Amniotic stem cell (primary cell): Measurements from ENCODE around the gene MARCHF5.
"Not testable (repeated sequence)": the region's sequence is repeated elsewhere in the genome, so short reads cannot be mapped to it uniquely, and the experiment has no call there.

Experiments used
- DNase-seq: peaks from one replicate; lab custom pipeline; 2025; lab: John Stamatoyannopoulos, UW

The MARCHF5 gene

DNA sequence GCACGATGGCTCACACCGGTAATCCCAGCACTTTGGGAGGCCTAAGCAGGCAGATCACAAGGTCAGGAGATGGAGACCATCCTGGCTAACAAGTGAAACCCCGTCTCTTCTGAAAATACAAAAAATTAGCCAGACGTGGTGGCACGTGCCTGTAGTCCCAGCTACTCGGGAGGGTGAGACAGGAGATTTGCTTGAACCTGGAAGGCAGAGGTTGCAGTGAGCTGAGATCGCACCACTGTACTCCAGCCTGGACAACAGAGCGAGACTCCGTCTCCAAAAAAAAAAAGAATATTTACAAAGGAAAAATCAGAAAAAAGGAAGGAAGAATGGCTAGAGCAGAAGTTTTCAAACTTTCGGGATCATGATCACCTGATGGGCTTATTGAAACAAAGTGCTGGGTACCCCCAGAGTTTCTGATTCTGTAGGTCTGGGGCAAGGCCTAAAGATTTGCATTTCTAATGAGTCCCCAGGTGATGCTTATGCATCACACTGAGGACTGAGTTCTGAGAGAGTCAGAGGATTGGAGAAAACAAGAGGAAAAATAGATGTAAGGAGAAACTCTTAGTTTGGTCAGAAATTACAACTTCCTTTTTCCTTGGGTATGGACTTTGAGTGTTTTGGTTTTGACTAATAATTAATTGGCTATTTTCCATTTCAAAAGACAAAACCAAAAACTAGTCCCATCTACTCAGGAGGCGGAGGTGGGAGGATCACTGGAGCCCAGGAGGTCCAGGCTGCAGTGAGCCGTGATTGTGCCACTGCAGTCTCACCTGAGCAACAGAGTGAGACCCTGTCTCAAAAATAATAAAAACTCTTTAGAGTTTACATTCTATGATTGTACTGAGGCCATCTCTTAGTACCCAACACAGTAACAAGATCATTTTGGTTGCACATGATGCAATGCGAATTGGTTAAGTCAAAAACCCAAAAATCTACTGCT is 14.4 kb downstream of the MARCHF5 start:
- no peak for DNase-seq

DNA sequence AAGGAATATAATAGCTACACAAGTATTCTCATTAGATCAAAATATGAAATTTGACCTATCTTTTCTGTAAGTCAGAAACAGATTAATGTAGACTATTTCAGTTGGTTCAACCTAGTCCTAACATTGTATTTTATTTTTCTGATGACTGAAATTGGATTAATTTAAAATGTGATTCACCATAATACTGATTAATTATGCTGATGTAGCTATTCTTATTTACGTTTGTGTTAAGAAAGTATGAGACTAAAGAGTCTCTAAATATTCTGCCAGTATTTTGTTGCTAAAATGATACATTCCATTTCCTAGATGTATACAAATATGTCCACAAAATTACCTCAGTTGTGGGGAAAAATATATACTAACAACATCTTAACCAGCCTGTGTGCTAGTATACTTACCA is 18.3 kb downstream of the MARCHF5 start:
- no peak for DNase-seq

DNA sequence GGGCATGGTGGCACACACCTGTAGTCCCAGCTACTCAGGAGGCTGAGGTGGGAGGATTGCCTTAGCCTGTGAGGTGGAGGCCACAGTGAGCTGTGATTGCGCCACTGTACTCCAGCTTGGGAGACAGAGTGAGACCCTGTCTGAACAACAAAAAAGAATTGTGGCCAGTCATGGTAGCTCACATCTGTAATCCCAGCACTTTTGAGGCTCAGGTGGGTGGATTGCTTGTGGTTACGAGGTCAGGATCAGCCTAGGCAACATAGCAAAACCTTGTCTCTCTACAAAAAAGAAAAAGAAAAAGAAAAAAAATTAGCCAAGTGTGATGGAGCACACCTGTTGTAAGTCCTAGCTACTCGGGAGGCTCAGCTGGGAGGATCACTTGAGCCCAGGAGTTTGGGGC is 22.8 kb downstream of the MARCHF5 start:
- DNase-seq, result no peak

DNA sequence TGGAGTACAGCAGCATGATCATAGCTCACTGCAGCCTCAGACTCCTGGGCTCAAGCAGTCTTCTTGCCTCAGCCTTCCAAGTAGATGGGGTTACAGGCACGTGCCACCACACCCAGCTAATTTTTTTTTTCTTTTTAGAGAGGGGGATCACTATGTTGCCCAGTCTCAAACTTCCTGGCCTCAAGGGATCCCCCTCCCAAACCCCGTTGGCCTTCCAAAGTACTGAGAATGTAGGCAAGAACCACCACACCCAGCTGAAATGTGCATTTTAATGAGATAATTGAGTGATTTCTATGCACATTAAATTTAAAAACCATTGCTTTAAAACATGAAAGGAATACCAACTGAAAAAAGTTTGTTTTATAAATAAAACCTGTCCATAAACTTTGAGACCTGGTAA is 25.6 kb downstream of the MARCHF5 start:
- no peak for DNase-seq

DNA sequence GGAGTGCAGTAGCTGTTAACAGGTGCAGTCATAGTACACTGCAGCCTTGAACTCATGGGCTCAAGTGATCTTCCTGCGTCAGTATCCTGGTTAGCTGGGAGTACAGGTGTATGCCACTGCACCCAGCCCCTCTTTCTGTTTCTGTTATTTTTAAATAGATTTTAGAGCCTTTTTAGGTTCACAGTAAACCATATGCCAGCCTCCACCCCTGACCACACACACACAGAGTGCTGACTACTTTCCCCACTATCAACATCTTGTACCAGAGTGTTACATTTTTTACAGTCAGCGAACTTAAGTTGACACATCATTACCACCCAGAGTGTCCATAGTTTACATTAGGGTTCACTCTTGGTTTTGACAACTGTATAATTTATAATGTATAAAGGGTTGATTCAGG is 32.1 kb downstream of the MARCHF5 start:
- no peak for DNase-seq

DNA sequence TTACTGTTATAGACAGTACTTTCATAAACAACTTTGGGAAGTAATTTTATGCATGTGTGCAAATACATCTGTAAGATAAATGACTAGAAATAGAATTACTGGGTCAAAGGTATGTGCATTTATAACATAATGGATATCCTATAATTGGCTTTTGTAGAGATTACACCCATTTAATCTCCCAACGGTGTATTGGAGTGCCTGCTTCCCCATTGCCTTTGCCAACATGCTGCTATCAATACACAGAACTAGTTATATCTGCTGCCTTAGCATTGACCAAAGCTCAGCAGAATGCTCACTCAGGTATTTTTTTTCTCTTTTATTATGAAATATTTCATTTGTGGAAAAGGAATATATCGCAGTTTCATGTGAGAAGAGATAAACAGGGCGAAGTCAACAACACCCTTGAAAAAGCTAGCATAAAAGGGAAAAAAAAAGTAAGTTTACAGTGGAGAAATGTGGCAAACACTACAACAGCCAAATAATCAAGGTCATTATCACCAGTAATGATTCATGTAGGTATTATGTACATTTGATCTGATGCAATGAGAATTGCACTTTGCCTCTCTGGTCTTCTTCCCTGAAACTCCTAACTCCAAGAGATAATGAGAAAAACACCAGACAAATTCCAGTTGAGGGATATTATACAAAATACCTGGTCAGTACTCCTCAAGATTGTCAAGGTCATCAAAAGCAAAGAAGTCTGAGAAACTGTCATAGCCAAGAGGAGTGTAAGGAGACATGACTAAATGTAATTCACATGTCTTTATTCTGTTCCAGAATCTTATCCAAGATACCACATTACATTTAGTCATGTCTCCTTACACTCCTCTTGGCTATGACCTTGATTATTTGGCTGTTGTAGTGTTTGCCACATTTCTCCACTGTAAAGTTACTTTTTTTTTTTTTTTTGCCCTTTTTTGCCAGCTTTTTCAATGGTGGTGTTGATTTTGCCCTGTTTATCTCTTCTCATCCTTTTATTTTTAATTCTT is 36.8 kb downstream of the MARCHF5 start:
- DNase-seq, result no peak

DNA sequence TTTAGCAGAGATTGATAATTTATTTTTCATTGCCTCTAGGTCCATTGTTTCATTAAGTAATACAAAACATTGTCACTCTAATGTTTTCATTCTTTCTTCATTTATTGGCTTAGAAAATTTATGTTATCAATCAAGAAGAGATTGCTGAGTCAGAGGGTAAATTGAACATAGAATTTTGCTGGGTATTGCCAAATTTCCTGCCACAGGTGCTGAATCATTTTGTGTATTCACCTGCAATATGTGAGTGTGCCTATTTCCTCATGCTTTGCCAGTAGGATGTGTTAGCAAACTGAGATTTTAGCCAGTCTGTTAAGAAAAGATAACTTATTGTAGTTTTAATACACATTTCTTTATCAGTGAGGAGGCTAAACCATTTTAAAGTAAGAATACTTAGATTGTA is 38.0 kb downstream of the MARCHF5 start:
- no peak for DNase-seq

DNA sequence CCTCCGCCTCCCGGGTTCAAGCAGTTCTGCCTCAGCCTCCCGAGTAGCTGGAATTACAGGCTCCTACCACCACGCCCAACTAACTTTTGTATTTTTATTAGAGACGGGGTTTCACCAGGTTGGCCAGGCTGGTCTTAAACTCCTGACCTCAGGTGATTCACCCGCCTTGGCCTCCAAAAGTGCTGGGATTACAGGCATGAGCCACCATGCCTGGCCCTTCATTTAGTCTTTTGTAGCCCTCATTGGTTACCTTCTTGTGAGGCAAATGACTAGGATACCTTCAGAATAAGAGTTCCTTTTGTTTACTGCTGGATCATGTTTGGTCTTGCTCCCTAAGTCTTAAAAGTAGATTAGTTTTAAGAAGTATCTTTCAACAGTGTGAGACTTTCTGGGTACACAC is 39.0 kb downstream of the MARCHF5 start:
- DNase-seq, result not testable (repeated sequence)

DNA sequence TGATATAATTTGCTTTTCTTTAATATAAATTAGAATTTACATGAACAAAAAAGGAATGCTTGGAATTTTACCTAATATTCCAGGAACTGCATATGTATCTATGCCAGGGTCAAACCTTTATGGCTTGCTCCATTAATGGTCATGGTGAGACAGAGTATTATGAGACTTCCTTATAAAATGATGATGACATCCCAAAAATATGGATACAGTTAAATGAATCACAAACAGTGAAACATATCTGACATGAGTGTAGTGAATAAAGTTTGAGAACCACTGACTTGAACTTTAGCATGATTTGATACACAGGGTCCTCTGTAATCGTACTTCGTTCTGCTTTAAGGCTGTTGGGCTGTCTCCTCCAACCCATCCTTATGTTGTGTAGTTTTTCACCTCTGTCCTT is 51.8 kb downstream of the MARCHF5 start:
- DNase-seq, result no peak

DNA sequence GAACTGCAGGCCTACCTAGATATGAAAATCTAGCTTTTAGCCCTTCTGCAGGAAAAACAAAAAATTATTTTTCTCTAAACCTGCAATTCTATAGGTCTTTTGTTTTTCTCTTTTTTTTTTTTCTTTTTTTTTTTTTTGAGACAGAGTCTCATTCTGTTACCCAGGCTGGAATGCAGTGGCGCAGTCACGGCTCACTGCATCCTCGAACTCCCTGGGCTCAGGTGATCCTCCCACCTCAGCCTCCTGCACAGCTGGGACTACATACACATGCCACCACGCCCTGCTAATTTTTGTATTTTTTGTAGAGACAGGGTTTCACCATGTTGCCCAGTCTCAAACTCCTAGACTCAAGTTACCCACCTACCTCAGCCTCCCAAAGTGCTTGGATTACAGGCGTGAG is 54.6 kb downstream of the MARCHF5 start:
- not testable (repeated sequence) for DNase-seq

DNA sequence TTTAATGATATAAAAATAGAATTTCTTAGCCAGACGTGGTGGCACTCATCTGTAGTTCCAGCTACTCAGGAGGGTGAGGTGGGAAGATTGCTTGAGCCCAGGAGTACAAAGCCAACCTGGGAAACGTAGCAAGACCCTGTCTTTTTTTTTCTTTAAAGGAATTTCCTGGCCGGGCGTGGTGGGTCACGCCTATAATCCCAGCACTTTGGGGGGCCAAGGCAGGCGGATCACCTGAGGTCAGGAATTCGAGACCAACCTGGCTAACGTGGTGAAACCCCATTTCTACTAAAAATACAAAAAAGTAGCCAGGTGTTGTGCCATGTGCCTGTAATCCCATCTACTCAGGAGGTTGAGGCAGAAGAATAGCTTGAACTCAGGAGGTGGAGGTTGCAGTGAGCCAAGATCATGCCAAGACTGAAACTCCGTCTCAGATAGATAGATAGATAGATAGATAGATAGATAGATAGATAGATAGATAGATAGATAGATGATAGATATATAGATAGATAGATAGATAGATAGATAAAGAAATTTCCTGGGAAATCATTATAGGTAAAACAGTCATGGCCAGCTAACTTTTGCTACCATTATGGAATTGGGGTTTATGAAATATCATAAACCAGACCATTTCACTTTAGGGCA is 56.2 kb downstream of the MARCHF5 start:
- not testable (repeated sequence) for DNase-seq

DNA sequence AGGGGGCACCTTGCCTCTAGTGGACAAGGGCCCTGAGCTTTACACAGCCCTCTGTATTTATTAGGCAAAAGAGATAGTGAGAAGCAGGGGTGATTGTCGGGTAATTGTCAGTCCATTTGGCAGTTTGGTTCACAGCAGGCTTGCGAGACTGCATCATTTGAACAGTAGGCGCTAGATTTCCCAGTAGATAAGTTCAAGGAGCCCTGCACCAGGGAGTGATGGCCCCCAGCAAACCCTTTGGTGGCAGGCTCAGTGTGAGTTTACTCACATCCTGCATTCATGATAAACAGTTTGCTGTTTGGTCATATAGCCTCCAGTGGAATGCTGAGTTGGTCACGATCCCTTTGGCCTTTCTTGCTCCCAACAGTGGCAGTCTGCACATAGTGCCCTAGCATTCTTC is 59.4 kb downstream of the MARCHF5 start:
- no peak for DNase-seq

DNA sequence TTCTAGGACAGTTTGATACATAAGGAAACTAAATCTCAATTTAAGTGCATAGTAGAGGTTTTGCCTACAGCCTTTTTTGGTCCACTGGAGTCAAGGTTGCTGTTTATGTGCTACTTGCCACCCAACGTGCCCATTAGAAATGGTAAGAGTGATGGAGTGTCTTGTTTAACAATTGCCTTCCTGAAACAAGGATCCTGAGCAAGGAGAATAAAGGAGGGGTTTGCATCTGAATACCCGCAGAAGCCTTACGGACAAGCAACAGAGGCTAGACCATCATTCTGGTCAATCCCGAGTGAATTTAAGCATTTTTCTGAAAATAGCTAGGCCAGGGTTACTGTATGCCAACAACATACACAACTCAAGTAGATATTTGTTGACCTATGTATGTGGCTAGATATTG is 63.6 kb downstream of the MARCHF5 start:
- no peak for DNase-seq

DNA sequence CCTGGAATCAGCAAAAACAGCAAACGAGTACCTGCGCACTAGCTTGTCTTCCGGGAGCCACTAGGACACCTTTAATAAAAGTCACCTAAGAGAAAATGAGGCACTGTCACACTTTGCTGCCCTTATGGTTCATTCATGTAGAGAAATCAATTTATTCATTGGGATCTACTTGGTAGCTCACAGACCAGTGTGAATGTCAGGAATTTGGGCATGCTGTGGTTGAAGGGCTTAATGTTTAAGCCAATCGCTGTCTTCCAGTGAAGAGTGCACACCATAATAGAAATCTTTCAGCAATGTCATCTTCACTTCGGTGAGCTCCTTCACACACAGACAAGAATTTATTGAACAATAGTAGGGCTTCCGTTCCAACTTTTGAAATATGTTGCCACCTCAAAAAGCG is 65.1 kb downstream of the MARCHF5 start:
- DNase-seq, result no peak

DNA sequence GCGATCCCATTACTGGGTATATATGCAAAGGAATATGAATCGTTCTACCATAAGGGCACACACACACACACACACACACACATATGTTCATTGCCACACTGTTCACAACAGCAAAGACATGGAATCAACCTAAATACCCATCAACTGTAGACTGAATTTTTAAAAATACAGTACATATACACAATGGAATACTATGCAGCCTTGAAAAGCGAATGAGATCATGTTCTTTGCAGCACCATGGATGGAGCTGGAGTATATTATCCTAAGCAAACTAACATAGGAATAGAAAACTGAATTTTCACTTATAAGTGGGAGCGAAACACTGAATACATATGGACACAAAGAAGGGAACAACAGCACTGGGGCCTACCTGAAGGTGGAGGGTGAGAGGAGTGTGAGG is 72.5 kb downstream of the MARCHF5 start:
- DNase-seq, result no peak

DNA sequence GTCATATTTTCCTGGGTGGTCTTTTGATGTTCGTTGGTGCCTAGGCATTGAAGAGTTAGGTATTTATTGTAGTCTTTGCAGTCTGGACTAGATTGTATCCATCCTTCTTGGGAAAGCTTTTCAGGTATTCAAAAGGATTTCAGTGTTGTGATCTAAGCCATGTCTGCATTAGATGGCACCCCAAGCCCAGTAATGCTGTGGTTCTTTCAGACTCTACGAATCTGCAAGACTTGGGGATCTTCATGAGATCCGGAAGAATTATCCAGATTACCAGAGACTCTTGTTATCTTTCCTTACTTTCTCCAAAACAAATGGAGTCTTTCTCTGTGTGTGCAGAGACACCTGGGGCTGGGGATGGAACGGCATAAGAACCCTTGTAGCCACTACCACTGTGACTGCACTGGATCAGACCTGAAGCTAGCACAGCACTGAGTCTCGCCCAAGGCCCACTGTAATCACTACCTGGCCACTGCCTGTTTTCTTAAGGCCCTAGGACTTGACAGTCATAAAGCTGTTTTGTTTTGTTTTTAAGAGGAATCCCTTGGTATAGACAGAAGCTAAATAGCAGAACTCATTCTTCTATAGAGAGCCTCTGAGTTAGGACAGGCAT is 75.5 kb downstream of the MARCHF5 start:
- DNase-seq, result no peak

DNA sequence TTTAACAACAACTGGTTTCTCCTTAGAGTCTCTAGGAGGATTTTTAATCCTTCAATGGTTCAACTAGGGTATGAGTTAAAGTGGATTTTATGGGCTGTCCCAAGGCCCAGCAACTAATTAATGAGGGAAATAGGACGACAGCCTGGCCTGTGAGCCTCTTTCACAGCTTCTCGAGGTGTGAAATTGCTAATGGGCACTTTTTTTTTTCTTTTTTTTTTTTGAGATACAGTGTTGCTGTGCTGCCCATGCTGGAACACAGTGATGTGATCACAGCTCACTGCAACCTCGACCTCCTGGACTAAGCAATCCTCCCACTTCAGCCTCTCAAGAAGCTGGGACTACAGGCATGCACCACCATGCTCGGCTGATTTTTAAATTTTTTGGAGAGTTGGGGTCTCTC is 87.0 kb downstream of the MARCHF5 start:
- no peak for DNase-seq

DNA sequence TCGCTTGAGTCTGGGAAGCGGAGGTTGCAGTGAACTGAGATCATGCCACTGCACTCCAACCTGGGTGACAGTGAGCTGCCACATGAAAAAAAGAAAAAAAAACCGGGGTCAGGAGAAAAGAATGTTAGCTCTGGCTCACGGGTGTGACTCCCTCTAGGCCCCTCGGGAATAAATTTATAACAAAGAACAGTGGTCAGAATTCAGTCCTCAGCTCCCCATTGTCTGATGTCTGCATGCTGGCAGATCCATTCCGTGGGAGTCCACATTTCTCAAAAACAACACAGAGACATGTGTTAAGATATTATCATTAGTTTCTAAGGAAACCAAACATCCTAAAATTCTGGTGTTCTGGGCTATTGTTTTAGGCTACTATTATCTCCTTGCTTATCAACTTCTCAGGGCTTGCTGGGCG is 90.6 kb downstream of the MARCHF5 start:
- DNase-seq, result no peak

DNA sequence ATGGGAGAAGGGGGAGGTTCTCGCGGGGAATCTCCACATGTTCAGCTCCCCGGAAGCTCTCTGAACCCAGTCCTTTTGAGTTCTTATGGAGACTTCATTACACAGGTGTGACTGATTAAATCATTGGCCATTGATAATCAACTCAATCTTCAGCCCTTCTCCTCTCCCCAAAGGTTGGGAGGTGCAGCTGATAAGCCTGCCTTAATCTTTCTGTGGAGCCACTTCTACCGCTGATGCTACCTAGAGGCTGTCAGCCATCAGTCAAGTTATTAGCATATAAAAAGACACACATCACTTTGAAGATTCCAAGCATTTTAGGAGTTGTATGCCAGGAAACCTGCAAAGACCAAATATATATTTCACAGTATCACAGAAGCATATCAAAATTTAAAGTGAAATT is 91.7 kb downstream of the MARCHF5 start:
- no peak for DNase-seq

DNA sequence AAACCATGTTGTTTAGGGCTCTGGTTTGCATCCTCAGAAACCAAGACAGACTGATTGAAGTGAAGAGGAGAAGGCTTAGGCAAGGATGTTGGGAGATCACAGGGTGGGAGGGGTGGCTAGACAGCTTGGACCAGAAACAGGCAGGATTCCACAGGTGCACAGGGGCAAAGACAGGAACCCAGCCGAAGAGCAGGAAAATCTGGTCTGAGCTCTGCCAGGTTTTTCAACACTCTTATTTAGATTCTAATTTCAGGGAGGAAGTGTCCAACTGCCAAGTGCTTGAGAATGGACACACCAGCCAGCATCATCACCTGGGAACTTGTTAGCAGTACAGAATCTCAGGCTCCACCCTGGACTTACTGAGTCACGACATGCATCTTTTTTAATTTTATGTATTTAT is 93.8 kb downstream of the MARCHF5 start:
- no peak for DNase-seq

DNA sequence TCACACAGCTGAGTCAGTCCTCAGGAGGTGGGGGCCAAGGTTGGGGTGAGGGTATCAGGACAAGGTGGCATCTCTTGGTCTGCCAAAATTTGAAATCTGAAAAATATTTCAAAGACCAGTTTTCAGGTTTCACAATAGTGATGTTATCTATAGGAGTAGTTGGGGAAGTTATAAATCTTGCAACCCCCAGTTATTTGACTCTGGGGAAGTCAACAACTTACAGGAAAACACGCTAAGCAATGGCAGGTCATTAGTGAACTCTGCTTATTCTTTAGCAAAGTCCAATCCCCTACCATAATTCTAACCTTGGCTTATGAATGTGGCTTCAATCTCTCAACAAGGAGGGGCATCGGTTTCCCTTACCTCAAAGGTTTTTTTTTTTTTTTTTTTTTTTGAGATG is 94.9 kb downstream of the MARCHF5 start:
- no peak for DNase-seq
